IMR-90 (cell line): ENCODE measurements around the gene FSD1. TPM values are rescaled to one million over a fixed set of nuclear protein-coding genes. Genes with fewer than 3 reads are reported as not detected.
A peak's percentile ranks its signal among the peaks of the same experiment; 100 is the strongest.

Source experiments
- ATAC-seq: fragments of 200-7000 bp; cut with Tn5 transposase; 2 replicates; pipeline ENCODE4 v1.9.1; 2020; ENCODE audit warnings: low read depth, mild to moderate bottlenecking, moderate library complexity
- BruUV-seq: library from RNA; stranded (reverse); fragments of 400-500 nt; replicated peaks from 2 replicates; lab custom pipeline; 2021; lab: Mats Ljungman, UMichigan
- CTCF ChIA-PET: fragments of 300-600 bp; formaldehyde crosslinking; extraction: SDS; loops from one replicate; lab custom pipeline; 2021; ENCODE audit warnings: antibody characterized with exemption; lab: Yijun Ruan, JAX
- POLR2A ChIA-PET: fragments of 300-600 bp; sonication (Branson Sonifier 250); formaldehyde crosslinking; loops from one replicate; lab custom pipeline; 2022; ENCODE audit warnings: antibody characterized with exemption; ENCODE audit not compliant: unreplicated experiment; lab: Charles Lee
- DNase-seq: peaks from one replicate; pipeline ENCODE4 v3.0.0; 2013
- H2AFZ ChIP-seq: replicated peaks from 2 replicates; pipeline ENCODE3; 2013; ENCODE audit warnings: low read length, mild to moderate bottlenecking; ENCODE audit not compliant: poor library complexity
- H2AK5ac ChIP-seq: 2 replicates; pipeline ENCODE4 v1.6.1; 2013; ENCODE audit warnings: low read depth, low read length, inconsistent platforms
- H2AK9ac ChIP-seq: replicated peaks from 2 replicates; pipeline ENCODE3; 2013; ENCODE audit warnings: mild to moderate bottlenecking, low read depth, low read length, moderate library complexity; ENCODE audit not compliant: poor library complexity
- H2BK120ac ChIP-seq: 2 replicates; pipeline ENCODE4 v1.6.1; 2013; ENCODE audit warnings: low read depth, low read length, inconsistent platforms
- H2BK15ac ChIP-seq: 3 replicates; pipeline ENCODE4 v1.6.1; 2013; ENCODE audit warnings: low read depth, low read length, inconsistent platforms
- H2BK20ac ChIP-seq: 2 replicates; pipeline ENCODE4 v1.6.1; 2013; ENCODE audit warnings: low read depth, mild to moderate bottlenecking, inconsistent platforms, low read length, moderate library complexity
- H2BK5ac ChIP-seq: 2 replicates; pipeline ENCODE4 v1.6.1; 2013; ENCODE audit warnings: mild to moderate bottlenecking, low read depth, low read length, inconsistent platforms; ENCODE audit not compliant: poor library complexity, severe bottlenecking
- H3K14ac ChIP-seq: replicated peaks from 2 replicates; pipeline ENCODE4 v1.6.1; 2013; ENCODE audit warnings: low read depth, low read length, inconsistent platforms
- H3K18ac ChIP-seq: 2 replicates; pipeline ENCODE4 v1.6.1; 2013; ENCODE audit warnings: low read depth, low read length, control low read depth
- H3K23ac ChIP-seq: 2 replicates; pipeline ENCODE4 v1.6.1; 2013; ENCODE audit warnings: low read depth, low read length, inconsistent platforms
- H3K27ac ChIP-seq: 2 replicates; pipeline ENCODE4 v1.5.1; 2013; ENCODE audit warnings: mild to moderate bottlenecking, control low read depth, low read length; ENCODE audit not compliant: insufficient read depth
- H3K27me3 ChIP-seq: 2 replicates; pipeline ENCODE4 v1.6.1; 2013; ENCODE audit warnings: low read length; ENCODE audit not compliant: control insufficient read depth, insufficient read depth
- H3K36me3 ChIP-seq: 2 replicates; pipeline ENCODE4 v1.6.1; 2013; ENCODE audit warnings: low read length, mixed read lengths; ENCODE audit not compliant: control insufficient read depth, insufficient read depth
- H3K4ac ChIP-seq: 2 replicates; pipeline ENCODE4 v1.6.1; 2013; ENCODE audit warnings: low read depth, low read length, inconsistent platforms
- H3K4me1 ChIP-seq: 2 replicates; pipeline ENCODE4 v1.6.1; 2013; ENCODE audit warnings: low read length, mixed read lengths; ENCODE audit not compliant: control insufficient read depth, insufficient read depth
- H3K4me2 ChIP-seq: 2 replicates; pipeline ENCODE4 v1.6.1; 2013; ENCODE audit warnings: low read depth, mild to moderate bottlenecking, control low read depth, low read length, moderate library complexity
- H3K4me3 ChIP-seq: 2 replicates; pipeline ENCODE4 v1.5.1; 2013; ENCODE audit warnings: low read depth, mild to moderate bottlenecking, control low read depth, low read length, moderate library complexity; ENCODE audit not compliant: insufficient read depth
- H3K56ac ChIP-seq: 2 replicates; pipeline ENCODE4 v1.6.1; 2013; ENCODE audit warnings: low read length, inconsistent platforms; ENCODE audit not compliant: insufficient read depth; ENCODE audit errors: extremely low read depth
- H3K79me1 ChIP-seq, 2 experiments: 2 replicates each; pipeline ENCODE4 v1.6.1; 2013; ENCODE audit warnings: low read length in 2 of 2, inconsistent platforms in 1 of 2, low read depth in 1 of 2
- H3K9ac ChIP-seq: 2 replicates; pipeline ENCODE4 v1.6.1; 2013; ENCODE audit warnings: low read depth, low read length, control low read depth
- H3K9me1 ChIP-seq: 2 replicates; pipeline ENCODE4 v1.6.1; 2013; ENCODE audit warnings: low read length, inconsistent platforms; ENCODE audit not compliant: insufficient read depth
- H3K9me3 ChIP-seq: 2 replicates; pipeline ENCODE4 v1.6.1; 2013; ENCODE audit warnings: low read length; ENCODE audit not compliant: control insufficient read depth, insufficient read depth
- H4K20me1 ChIP-seq: 2 replicates; pipeline ENCODE4 v1.6.1; 2013; ENCODE audit warnings: low read length, inconsistent platforms; ENCODE audit not compliant: insufficient read depth
- H4K5ac ChIP-seq: 2 replicates; pipeline ENCODE4 v1.6.1; 2013; ENCODE audit warnings: mild to moderate bottlenecking, low read depth, low read length, control low read depth
- H4K8ac ChIP-seq, 2 experiments: 2 replicates each; pipeline ENCODE4 v1.6.1; 2013; ENCODE audit warnings: low read depth in 2 of 2, low read length in 2 of 2, control low read depth in 1 of 2, inconsistent platforms in 1 of 2
- H4K91ac ChIP-seq: 2 replicates; pipeline ENCODE4 v1.6.1; 2013; ENCODE audit warnings: low read depth, low read length, inconsistent platforms; ENCODE audit not compliant: insufficient read depth
- FOS ChIP-seq: fragments of 150-350 bp; IDR thresholded peaks from 2 replicates; pipeline ENCODE4 v1.6.1; 2016; ENCODE audit warnings: low read depth, low read length
- MAZ ChIP-seq: IDR thresholded peaks from 2 replicates; pipeline ENCODE4 v1.6.1; 2012; ENCODE audit warnings: low read depth, mild to moderate bottlenecking, low read length, improper control_type of control experiment, moderate library complexity, borderline replicate concordance
- WGBS, 2 experiments: methylation state at CpG; one replicate each; pipeline versions ENCODE4 v1.1.5 to v1.1.7; 2013; ENCODE audit warnings: missing lambda C conversion rate in 2 of 2; ENCODE audit not compliant: insufficient read length in 1 of 2; ENCODE audit errors: extremely low coverage in 2 of 2; 5-methylcytosine and 5-hydroxymethylcytosine counted together
- dilution Hi-C: fragments of 300-500 bp; cut with HindIII; formaldehyde crosslinking; loops from one replicate; pipeline ENCODE4 v1.14.3; 2018; ENCODE audit warnings: low sequenced_read_pairs; ENCODE audit not compliant: unreplicated experiment
- in situ Hi-C: fragments of 300-500 bp; cut with MboI; formaldehyde crosslinking; loops from 3 replicates; pipeline ENCODE4 v1.14.3; 2019; ENCODE audit warnings: low sequenced_read_pairs, inconsistent platforms, mixed read lengths
- intact Hi-C: fragments of 100-400 bp; cut with micrococcal nuclease; formaldehyde crosslinking; loops from 2 replicates; pipeline ENCODE4 v1.10.0; 2022
- polyA plus RNA-seq, 3 experiments: library from polyadenylated mRNA; depleted of rRNA; stranded (reverse); fragments of >200 nt; gene quantifications; 2 replicates each; pipeline ENCODE4 v1.2.3, GENCODE V29; 2012; ENCODE audit warnings: low replicate concordance in 1 of 3
- total RNA-seq: library from RNA; depleted of rRNA; stranded (reverse); fragments of >200 nt; gene quantifications from 2 replicates; pipeline ENCODE4 v1.2.3, GENCODE V29; 2012

Gene FSD1
- total and polyA plus RNA-seq, 2 of the 4 experiments (the other 2 are of a cell fraction): 17.4 to 24.4 TPM

DNA sequence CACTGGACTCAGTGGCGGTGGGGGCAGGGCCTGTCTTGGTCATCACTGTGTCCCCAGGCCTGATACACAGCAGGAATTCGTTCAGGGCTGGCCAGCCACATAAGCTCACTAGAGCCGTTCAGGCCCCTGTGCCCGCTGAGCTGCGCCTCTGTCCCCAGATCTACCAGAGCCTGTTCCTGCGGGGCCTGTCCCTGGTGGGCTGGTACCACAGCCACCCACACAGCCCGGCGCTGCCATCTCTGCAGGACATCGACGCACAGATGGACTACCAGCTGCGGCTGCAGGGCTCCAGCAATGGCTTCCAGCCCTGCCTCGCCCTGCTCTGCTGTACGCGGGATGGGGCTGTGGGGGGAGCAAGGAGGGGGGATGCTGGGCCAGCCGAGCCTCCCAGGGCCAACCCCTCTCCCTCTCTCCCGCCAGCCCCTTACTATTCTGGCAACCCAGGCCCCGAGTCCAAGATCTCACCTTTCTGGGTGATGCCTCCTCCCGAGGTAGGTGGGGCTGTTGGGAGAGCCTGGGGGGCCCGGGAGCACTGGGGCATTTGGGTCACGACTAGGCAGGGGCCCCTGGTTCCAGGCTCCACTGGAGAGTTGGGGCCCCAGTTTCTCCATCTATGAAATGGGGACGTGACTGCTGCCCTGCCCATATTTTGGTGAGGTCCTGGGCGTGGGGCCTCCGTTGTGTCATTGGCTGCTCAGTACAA is 52.8 kb downstream of the FSD1 start:
- Histone ChIP-seq H3K79me1 (peaks cover 0 to 9% of the 10 kb centered on the region in 2 experiments; a peak in 3 of 4 replicates), H3K4me3 (no peak overlapping the region), H4K20me1 (peaks cover 11% of the 10 kb centered on the region), H2AK5ac (no peak overlapping the region), H3K18ac (no peak overlapping the region), H2AFZ (no peak overlapping the region), H3K4me2 (no peak overlapping the region), H2BK20ac (no peak overlapping the region), H3K27ac (no peak overlapping the region), H2BK5ac (no peak overlapping the region), H2BK120ac (no peak overlapping the region), H4K8ac (no peak overlapping the region), H4K91ac (no peak overlapping the region), H3K9ac (no peak overlapping the region), H3K36me3 (peaks cover 31% of the 10 kb centered on the region), H3K9me1 (no peaks in the 10 kb centered on the region), H3K14ac (no peak overlapping the region), H3K4me1 (peaks cover 10% of the 10 kb centered on the region; the same call in 1 of the 2 replicates), H3K27me3 (no peaks in the 10 kb centered on the region), H3K9me3 (no peaks in the 10 kb centered on the region), H4K5ac (no peak overlapping the region), H3K56ac (no peak overlapping the region), H3K4ac (no peak overlapping the region), H2BK15ac (no peak overlapping the region), H2AK9ac (peak overlapping the region; percentile 61), H3K23ac (no peak overlapping the region)
- TF ChIP-seq MAZ (no peak), FOS (no peak)
- dilution Hi-C loops (no loop called here), intact Hi-C loops (no loop called here), in situ Hi-C loops (no loop called here)
- DNase-seq: no peak
- ATAC-seq: no peak
- ChIA-PET CTCF (no interaction called here), POLR2A (no interaction called here)
- WGBS, 2 experiments: 96% methylated on average over 8 of the region's 23 CpGs; no CpG with 5 or more reads in 1 of the 2 experiments
- BruUV-seq: no TSS peak
